ENCODE measurements around the gene KAZALD1.

DNA sequence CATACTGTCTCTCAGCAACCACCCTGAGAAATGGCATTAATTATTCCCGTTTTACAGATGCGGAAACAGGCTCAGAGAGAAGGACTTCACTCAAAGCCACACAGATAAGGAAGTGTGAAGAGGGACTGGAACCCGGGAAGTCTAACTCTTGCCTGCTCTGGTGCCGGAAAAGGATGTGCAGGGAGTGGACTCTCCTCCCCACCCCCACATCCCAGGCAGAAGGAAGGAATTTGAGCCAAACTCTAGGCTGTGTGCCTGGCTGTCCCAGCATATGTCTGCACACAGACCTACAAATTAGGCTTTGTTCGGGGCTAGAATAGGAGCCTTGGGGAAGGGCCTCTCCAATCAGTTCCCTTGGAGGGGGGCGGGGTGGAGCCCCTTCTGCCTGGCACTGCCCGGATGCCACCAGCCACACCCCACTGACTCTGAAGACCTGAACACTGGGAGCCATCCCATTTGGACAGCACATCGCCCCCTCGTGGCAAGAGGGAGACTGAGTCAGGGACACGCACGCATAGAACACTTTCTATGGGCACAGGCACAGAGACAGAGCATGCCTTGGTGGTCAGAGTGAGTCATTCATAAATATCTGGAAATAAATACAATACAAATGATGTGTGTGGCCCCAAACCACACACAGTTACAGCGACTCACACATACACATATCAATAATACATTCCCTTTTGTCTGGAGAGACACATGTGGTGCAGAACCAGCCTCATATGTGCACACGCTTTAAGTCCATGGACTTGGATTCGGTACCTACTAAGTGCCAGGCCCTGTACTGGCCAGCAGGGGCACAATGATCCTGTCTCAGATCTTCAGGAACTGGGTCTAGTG lies 49.0 kb upstream of the KAZALD1 start:
- TF ChIP-seq CTCF (IDR thresholded peaks at IDR 0.05 in 8 of 11, conservative IDR thresholded peaks at IDR 0.05 in 3 of 11) (peak; percentile 73 to 97 (median 90)), POLR2A (IDR thresholded peaks at IDR 0.05) (no peak), POLR2AphosphoS5 (IDR thresholded peaks at IDR 0.05) (peak; percentile 47 to 73 (median 64))

Measured in spleen (tissue), 7 donors.